Ramos (cell line): Measurements from ENCODE around the gene TANGO2.

Experiments used
- in situ Hi-C: fragments of 300-500 bp; cut with MboI; formaldehyde crosslinking; loops from one replicate; pipeline ENCODE4 v1.14.3; 2022; ENCODE audit warnings: low sequenced_read_pairs; ENCODE audit not compliant: unreplicated experiment

Gene TANGO2

DNA sequence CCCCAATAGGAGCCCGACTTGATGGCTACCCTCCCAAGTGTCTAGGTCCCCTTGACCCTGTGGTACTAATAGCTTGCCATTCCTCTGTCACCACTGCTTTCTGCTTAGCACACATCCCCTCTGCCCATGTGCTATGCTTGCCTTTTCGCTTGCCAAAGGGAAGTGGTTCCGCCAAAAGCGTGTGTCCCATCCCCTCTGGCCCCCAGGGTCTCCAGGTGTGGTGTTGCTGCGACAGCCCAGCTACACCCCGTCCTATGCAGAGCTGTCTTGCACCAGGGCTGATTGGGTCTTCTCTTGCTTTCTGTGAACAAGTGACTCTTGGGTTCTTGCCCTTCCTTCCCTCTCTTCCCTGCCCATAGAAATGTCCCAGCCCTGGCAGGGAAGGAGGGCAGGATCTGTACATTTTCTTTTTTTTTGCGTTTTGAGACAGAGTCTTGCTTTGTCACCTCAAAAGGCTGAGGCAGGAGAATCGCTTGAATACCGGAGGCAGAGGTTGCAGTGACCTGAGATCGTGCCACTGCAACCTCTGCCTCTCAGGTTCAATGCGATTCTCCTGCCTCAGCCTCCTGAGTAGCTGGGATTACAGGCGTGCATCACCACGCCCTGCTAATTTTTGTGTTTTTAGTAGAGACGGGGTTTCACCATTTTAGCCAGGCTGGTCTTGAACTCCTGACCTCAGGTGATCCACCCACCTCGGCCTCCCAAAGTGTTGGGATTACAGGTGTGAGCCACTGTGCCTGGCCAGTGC is 3.9 kb downstream of the TANGO2 start:
- in situ Hi-C loops = no loop called here

DNA sequence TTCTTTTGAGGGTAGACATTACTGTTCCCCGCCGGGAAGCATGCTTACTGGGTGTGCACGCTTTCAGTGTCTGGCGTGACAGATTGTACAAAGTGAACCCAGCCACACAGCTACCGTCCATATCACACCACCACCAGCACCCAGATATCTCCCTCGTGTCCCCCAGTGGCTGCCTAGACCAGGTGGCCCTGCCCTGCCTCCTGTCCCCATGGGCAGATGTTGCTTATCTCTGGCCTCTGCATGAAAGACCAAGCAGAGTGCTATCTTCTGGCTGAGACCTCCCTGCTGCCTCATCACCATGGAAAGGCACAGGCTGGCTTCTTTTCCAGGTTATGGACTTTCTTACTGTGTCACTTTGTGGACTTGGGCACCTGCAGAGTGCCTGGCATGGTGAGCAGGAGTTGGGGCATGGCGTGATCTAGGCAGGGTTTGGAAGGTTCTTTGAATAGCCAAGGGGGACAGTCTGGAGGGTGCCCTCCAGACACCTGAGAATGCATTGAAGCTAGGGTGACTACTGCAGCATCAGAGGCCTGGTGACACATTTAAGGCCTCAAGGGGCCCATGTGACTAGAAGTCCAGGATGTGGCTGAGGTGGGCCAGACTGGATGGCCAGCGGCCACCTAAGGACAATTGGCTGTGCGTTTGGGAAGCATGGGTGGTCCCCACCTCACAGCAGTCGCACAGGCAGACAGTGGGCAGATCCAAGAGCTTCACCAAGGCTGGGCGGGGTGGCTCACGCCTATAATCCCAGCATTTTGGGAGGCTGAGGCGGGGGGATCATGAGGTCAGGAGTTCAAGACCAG is 4.7 kb downstream of the TANGO2 start:
- in situ Hi-C loops = no loop called here

DNA sequence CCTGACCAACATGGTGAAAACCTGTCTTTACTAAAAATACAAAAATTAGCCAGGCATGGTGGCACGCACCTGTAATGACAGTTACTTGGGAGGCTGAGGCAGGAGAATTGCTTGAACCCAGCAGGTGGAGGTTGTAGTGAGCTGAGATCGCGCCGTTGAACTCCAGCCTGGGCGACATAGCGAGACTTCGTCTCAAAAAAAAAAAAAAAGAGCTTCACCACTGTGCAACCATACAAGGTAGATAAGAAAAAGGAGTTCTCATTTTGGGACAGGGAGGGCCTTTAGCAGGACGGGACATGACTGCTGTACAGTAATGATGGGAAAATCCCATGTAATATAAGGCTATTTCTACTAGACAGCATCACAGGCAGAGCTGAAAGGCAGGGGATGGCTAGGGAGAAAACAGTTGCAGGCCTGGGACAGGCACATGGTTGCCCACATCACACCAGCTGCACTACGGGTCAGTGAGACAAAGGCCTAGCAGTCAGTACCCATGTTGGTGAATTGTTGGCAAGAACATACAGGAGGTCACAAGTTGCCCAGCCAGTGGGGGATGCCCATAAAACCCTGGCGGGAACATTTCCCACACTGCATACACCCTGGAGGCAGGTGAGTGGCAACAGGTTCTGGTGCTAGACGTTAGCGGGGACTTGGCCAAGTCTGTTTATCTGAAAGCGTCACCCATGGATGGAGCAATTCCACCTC is 5.4 kb downstream of the TANGO2 start:
- in situ Hi-C loops = no loop called here

DNA sequence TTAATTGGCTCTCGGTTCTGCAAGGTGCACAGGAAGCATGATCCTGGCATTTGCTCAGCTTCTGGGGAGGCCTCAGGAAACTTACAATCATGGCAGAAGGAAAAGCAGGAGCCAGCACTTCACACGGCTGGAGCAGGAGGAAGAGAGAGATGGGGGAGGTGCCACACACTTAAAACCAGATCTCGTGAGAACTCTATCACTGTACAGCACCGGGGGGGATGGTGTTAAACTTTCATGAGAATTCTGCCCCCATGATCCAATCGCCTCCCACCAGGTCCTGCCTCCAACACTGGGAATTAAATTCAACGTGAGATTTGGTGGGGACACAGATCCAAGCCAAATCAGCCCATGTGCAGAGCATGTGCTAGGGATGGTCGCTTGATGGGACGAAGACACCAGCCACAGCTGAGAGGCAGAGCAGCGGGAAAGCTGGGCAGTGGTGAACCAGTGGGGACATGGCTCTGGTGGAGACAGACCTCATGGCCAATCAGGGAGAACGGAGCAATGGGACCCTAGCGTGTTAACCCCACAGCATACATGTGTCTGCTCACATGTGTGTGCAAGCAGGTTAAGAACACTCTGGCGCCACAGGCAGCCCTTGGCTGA is 6.2 kb downstream of the TANGO2 start:
- in situ Hi-C loops = no loop called here

DNA sequence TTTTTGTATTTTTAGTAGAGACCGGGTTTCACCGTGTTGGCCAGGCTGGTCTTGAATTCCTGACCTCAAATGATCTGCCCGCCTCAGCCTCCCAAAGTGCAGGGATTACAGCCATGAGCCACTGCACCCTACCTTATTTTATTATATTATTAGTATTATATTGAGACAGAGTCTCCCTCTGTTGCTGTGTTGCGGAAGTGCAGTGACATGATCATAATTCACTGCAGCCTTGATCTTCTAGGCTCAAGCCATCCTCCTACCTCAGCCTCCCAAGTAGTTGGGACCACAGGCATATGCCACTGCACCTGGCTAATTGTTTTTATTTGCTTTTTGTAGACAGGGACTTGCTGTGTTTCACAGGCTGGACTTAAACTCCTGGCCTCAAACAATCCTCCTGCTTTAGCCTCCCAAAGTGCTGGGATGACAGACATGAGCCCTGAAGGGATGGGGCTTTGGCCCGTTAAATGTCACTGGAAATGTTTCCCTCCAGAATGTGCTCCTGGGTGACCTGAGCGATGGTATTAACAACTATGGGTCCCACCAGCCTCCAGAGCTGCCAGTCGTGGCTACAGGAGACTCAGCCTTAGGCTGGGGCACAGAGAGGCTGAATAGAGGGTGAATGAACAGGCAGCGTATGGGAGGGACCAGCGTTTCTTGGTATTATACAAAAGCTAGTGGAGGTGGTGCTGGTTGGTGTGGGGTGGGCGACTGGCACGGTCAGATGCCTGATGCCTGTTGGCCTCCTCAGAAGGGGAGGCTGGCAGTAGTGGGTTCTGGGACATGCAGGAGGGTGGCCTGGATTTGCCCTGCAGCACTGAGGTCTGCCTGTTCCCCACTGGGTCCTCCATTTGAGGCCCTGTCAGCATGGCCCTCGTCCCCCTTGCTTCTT is 7.3 kb downstream of the TANGO2 start:
- in situ Hi-C loops = no loop called here

DNA sequence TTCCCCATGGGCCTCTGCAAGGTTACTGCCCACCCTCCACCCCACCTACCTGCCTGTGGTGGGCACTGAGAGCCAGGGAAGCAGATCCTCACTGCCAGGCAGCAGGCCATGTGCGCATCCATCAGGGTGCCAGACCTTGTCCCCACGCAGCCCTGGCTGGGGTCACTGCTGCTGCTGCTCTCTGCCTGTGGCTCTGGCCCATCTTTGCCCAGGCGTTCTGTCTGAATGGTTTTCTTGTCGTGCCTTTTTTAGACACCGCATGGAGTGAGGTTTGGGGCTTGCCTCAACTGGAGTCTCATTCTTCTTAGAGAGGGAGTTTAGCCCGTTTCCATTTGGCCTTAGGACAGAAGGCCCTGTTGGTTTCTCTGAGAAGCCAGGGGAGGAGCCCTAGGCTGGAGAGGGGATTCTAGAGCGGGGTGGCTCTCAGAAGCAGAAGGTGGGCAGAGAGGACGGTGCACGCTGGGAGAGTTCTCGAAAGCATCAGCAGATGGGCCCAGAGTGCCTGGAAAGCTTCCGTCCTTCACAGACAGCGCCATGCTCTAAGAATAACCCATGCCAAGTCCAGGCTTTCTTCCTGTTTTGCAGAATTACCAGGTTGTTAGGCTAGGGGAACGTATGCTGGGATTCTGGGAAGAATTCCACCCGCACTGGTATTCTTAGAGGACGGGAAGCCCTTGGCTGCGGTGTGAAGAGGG is 8.1 kb downstream of the TANGO2 start:
- in situ Hi-C loops = no loop called here

DNA sequence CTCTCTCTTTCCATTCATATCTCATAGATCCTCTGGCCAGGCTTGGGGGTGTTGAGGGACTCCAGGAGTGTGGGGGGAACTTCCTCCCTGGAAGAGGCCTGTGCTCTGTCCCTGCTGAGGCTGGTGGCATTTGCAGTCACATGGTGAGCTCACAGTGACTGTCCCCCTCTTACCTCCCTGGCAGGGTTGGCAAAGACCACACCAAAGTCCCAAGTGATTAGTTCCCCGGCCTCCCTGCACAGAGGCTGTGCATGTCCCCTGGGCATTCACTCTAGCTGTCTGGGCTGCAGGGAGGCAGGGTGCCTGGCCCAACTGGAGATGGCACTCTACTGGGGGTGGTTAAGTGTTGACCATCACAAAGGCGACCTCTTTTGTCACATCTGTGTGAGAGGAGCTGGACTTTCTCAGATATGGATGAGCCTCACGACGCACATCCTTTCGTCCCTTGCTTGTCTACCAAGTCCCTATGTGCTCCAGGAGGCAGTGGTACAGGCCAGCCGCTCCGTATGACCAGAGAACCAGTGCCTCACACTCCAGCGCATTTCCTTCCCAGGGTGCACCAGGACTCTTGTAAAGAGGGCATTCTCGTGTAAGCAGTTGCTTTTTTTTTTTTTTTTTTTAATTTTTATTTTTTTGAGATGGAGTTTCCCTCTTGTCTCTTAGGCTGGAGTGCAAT is 8.8 kb downstream of the TANGO2 start:
- in situ Hi-C loops = no loop called here

DNA sequence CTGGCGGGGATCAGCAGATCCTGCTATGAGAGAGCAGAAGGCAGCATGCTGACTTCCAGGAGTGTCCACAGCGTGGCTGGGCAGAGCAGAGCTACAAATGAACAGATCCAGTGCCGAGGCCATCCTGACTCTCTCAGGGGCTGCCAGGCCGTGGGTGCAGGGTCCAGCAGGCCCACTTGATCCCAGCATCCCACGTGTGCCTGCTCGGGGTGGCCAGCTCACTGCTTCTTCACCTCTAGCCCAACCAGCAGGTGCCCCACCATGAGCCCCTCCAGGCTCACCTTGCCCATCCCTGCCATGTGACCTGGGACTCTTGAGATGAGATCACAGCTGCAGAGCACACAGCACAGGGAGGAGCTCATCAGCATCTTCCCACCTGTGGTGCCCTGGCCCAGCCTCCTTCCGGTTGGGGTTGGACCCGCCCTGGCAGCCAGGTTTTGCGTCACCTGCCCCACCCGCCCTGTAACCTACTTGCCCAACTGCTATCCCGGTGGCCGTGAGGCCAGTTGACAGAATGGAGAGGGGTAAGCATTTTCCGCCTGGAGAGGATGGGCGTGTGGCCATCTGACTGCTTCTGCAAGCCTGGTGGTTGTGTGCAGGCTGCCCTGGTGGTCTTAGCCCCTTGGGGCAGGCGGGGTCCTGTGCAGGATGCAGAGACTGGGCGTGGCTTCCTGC is 11.0 kb downstream of the TANGO2 start:
- in situ Hi-C loops = no loop called here

DNA sequence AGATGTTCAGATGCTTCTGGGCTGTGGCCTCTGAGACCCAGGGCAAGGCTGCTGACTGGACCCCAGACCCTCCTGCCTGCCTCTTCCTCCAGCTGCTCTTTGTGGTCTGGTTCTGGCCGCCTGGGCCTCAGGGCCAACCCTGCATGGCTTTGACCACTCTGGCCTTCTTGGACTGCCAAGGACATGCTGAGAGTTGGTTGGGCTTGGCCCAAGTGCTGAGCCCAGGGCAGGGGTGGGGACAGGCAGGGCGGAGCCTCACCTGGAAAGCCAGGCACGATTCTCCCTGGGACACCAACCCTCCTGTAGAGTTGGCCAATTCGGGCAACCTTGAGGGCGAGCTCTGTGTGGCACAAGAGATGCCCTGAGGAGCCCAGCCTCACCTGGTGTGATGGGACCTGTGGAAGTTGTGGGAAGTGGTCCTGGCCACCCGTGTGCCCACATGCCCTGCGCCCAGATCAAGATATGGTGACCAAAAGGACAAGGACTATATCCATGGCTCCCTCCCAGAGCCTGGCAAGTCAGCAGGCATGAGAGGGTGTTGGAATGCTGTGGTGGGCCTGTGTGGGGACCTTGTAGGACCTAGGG is 11.6 kb downstream of the TANGO2 start:
- in situ Hi-C loops = no loop called here

DNA sequence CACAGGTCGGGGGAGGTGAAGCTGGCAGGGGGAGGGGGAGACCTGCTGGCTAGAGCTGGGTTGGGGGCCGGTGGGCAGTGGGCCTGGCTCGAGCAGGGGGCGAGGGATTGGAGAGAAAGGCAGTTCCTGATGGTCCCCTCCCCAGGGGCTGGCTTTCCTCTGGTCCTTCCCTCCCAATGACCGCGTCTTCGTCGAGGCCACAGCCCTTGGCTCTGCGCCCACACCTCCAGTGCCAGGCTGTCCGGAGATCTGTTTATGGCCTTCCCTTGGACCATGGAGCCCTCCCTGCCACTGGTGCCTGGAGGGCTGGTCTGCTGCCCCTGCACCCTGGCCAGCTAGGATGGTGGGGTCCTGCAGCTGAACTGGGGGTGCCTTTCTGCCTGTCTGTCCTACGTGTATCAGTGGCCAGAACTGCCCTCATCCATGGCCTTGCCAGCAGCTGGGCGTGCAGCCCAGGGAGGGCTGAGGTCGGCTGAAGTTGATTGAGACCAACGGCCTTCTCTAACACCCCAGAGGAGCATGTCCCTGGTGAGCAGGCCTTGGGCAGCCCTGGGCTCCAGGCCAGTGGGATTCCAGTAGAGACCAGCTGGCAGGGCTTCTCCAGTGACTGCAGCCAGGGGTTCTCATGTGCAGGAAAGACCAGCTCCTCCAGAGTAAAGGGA is 12.3 kb downstream of the TANGO2 start:
- in situ Hi-C loops = no loop called here

DNA sequence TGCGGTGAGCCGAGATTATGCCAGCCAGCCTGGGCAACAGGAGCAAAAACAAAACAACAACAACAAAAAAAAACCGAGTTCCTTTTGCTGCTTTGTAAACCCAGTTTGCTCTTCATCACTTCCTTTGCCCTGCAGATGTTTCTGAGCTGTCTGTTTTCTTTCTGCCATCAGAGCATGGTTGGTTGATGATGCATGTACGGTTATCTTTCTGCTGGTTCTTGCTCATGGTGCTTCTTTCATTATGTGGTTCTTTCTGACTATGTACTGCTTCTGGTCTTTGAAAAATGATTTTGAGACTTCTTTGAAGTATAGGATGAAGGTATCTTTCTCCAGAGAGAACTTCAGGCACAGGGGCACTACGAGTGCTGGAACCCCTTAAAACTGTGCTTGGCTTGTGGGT is 13.2 kb downstream of the TANGO2 start:
- in situ Hi-C loops = no loop called here

DNA sequence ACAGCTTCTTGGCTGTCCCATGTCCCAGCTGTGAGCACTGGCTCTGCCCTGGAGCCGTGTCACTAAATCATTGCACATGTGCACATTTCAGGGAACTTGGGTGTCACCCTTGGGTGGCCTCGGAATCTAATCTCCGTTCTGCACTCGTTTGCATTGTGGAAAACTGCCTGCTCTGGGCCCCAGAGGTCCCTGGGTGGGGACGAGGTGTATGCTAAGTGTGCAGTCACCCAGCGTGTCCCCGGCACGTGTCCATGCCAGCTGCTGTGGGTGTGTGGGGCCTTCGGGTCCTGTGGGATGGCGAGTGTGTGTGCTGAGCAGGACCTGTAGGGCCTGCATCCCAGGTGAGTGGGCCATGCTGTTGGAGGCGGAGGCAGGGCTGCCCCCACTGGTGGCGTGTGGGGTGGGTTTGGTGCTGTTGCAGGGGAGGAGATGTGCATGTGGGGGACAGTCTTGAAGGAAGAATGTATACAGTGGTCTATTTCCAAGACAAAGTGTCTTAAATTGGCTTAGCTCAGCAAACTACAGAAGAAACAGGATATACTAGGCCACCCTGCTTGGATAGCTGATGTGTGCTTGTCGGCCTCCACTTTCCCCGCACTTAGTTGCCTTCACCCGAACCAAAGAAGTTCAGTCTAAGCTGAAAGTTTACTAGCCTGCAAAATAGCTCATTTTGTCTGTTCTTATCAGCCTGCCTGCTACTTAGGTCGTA is 14.6 kb downstream of the TANGO2 start:
- in situ Hi-C loops = no loop called here

DNA sequence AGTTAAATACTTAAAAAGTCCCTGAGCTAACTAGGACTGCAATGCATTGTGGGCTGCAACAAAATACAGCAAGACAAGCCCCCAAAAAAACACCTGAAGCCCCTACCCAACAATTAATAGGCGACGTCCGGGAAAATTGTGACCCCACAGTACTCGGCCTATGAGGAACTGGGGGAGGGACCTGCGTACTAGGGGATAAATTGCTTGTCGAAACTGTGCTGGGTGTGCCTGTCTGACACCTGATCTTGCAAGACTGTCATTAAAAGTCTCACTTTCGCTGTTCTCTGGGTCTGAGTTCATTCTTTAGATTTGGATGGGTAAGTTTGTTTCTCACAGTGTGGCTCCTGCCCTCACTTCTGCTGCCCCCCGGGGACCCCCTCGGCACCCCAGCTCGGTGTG is 15.2 kb downstream of the TANGO2 start:
- in situ Hi-C loops = no loop called here

DNA sequence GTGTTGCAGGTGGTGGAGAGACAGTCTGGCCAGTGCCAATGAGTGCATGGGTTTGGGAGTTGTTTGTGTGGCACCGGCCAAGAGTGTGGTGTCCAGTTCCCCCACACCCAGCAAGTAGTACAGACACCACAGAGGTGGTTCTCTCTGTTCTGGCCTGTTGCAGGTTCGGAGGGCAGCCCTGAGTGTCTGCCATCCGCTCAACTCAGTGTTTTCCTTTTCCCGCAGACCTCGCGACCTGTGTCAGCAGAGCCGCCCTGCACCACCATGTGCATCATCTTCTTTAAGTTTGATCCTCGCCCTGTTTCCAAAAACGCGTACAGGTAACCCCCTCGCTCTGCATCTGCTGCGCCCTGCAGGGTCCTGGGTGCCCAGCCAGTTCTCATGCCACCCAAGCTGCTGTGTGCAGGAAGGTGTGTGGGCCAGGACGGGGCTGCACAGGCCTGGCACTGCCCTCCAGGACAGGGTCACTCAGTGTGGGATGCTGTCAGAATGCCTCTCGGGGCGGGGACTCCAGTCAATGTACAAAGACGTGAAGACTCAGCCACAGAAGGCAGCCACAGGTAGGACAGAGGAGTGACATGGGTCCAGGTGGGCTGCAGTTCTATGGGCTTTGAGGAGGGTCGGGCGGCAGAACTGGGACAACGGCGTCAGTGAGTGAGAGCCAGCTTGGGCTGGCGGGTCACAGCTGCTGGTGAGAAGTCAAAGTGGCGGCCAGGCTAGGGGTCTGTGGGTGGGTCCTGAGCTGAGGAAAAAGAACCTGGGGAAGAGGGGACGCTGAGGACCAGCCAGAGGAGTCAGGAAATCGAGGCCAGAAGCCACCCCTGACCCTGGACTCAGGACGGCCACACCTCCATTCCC is 15.9 kb downstream of the TANGO2 start:
- in situ Hi-C loops = no loop called here

DNA sequence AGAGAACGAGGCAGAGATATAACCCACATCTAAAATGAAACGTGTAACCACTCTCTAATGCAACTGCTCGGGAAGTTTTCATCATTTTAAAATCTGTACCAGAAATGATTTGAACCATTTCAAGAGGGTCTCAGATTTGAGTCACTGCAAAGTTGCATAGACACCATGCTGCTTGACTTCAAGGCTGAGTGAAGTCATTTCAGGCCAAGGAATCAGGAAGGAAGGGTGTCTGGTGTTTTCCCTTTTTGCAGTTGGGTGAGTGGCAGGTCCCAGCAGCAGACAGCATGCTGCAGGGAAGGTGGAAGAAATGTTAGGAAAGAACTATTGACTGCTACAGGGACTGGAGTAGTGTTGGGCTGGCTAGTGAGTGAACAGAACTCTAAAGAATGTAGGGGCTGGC is 16.5 kb downstream of the TANGO2 start:
- in situ Hi-C loops = no loop called here

DNA sequence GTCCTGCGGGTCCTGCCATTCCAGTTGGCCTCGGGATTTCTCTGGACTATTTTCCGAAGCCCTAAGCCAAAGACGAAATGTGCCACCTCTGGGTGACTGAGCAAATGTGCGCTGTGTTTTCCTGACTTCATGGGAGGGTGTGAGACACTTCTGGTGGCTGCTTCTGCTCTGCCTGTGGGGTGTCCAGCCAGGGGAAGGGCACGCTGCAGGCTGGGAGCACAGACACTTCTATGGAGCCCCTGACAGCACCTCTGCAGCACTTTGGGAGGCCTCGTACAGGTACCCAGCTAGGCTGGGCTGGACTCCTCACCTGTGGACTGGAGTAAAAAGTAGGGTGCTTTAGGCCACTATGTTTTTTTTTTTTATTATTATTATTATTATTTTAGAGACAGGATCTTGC is 17.7 kb downstream of the TANGO2 start:
- in situ Hi-C loops = no loop called here
